HEK293T (cell line): Measurements from ENCODE around the gene FAM3C.

Source experiments
- CTCF ChIA-PET: fragments of 350-600 bp; formaldehyde crosslinking; extraction: SDS; loops from one replicate; lab custom pipeline; 2021; ENCODE audit warnings: antibody characterized with exemption, inconsistent platforms; lab: Yijun Ruan, JAX
- POLR2A ChIA-PET: fragments of 350-600 bp; formaldehyde crosslinking; extraction: SDS; loops from one replicate; lab custom pipeline; 2020; ENCODE audit warnings: antibody characterized with exemption, inconsistent platforms; lab: Yijun Ruan, JAX
- DNase-seq: peaks from one replicate; pipeline ENCODE4 v3.0.0; 2012; ENCODE audit warnings: mixed read lengths; ENCODE audit errors: extremely low spot score
- ARNT ChIP-seq: fragments of 450-650 bp; IDR thresholded peaks from 2 replicates; pipeline ENCODE4 v1.6.1; 2017; ENCODE audit warnings: mild to moderate bottlenecking
- BHLHE40 ChIP-seq: fragments of 450-650 bp; IDR thresholded peaks from 2 replicates; pipeline ENCODE4 v1.6.1; 2016; ENCODE audit warnings: mild to moderate bottlenecking, moderate library complexity, borderline replicate concordance
- CTBP1 ChIP-seq: fragments of 450-650 bp; IDR thresholded peaks from 2 replicates; pipeline ENCODE4 v1.6.1; 2016; ENCODE audit warnings: borderline replicate concordance
- ELF4 ChIP-seq: fragments of 450-650 bp; IDR thresholded peaks from 2 replicates; pipeline ENCODE4 v1.6.1; 2017; ENCODE audit warnings: antibody characterized with exemption
- FOXA1 ChIP-seq: fragments of 450-650 bp; IDR thresholded peaks from 2 replicates; pipeline ENCODE4 v1.6.1; 2016; ENCODE audit warnings: mild to moderate bottlenecking
- FOXK2 ChIP-seq: fragments of 450-650 bp; IDR thresholded peaks from 2 replicates; pipeline ENCODE4 v1.6.1; 2016; ENCODE audit warnings: mild to moderate bottlenecking
- FOXM1 ChIP-seq: fragments of 450-650 bp; IDR thresholded peaks from 2 replicates; pipeline ENCODE4 v1.6.1; 2017; ENCODE audit warnings: mild to moderate bottlenecking, borderline replicate concordance
- HDGF ChIP-seq: fragments of 450-650 bp; IDR thresholded peaks from 2 replicates; pipeline ENCODE4 v1.6.1; 2017; ENCODE audit warnings: antibody characterized with exemption, borderline replicate concordance
- L3MBTL2 ChIP-seq: fragments of 450-650 bp; conservative IDR thresholded peaks from 2 replicates; pipeline ENCODE4 v1.6.1; 2016; ENCODE audit warnings: mild to moderate bottlenecking
- LEF1 ChIP-seq: fragments of 450-650 bp; IDR thresholded peaks from 2 replicates; pipeline ENCODE4 v1.6.1; 2017; ENCODE audit warnings: mild to moderate bottlenecking, borderline replicate concordance
- NFRKB ChIP-seq: fragments of 450-650 bp; IDR thresholded peaks from 2 replicates; pipeline ENCODE4 v1.6.1; 2016; ENCODE audit warnings: mild to moderate bottlenecking, moderate library complexity
- PKNOX1 ChIP-seq: fragments of 450-650 bp; IDR thresholded peaks from 2 replicates; pipeline ENCODE4 v1.6.1; 2016
- SP1 ChIP-seq: fragments of 450-650 bp; IDR thresholded peaks from 2 replicates; pipeline ENCODE4 v1.6.1; 2017
- SUZ12 ChIP-seq: fragments of 450-650 bp; IDR thresholded peaks from 2 replicates; pipeline ENCODE4 v1.6.1; 2016; ENCODE audit warnings: mild to moderate bottlenecking
- TARDBP ChIP-seq: fragments of 450-650 bp; IDR thresholded peaks from 2 replicates; pipeline ENCODE4 v1.6.1; 2016
- ZNF384 ChIP-seq: fragments of 450-650 bp; IDR thresholded peaks from 2 replicates; pipeline ENCODE4 v1.6.1; 2016

FAM3C gene

GRCh38 chr7:121385056-121385799 lies 10.9 kb downstream of the FAM3C start:
- no peak for TF ChIP-seq ARNT
- no peak for TF ChIP-seq SUZ12
- TF ChIP-seq CTBP1: no peak
- TF ChIP-seq FOXM1: no peak
- no peak for TF ChIP-seq TARDBP
- no peak for TF ChIP-seq NFRKB
- no peak for TF ChIP-seq SP1
- POLR2A ChIA-PET: no interaction called here
- CTCF ChIA-PET: no interaction called here
- no peak for DNase-seq

DNA sequence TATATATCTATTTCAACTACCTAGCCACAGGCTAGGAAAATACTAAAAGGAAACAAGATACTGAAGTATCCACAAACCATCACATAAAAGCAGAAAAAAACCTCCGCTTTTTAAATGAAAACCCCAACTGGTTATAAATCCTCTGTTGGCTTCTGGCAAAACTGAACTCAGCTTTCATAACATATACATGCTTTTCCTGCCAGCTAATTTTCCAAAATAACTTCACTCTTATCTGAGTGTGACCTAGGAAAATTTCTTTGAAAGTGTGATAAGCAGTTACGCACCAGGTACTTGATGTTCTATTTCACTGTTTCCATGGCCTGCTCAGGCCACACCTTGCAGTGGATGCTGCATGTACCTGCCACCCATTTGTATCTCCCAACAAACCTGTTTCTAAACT lies 11.8 kb downstream of the FAM3C start:
- DNase-seq: no peak
- CTCF ChIA-PET: interaction anchor here (1.2 kb wide), 1 partner anchor 12 kb away, joined by 3 read pairs; the partner anchor contains the start of gene FAM3C
- TF ChIP-seq HDGF (no peak), LEF1 (no peak), FOXK2 (no peak), FOXM1 (no peak), SP1 (no peak), BHLHE40 (no peak)
- POLR2A ChIA-PET: no interaction called here

- TF ChIP-seq CTBP1: no peak
- TF ChIP-seq L3MBTL2: no peak
- TF ChIP-seq FOXM1: no peak
- no peak for TF ChIP-seq FOXA1
- TF ChIP-seq FOXK2: no peak
- no peak for TF ChIP-seq HDGF
- TF ChIP-seq ARNT: no peak
- no peak for TF ChIP-seq ZNF384
- POLR2A ChIA-PET: interaction anchor here (1.6 kb wide), 1 partner anchor 13 kb away, joined by 5 read pairs; the partner anchor contains the start of gene FAM3C
- DNase-seq: no peak
- CTCF ChIA-PET: interaction anchor here (1.2 kb wide), 1 partner anchor 13 kb away, joined by 3 read pairs; the partner anchor contains the start of gene FAM3C
These were observed 12.7 kb downstream of the FAM3C start for GRCh38 chr7:121383235-121383910.

DNA sequence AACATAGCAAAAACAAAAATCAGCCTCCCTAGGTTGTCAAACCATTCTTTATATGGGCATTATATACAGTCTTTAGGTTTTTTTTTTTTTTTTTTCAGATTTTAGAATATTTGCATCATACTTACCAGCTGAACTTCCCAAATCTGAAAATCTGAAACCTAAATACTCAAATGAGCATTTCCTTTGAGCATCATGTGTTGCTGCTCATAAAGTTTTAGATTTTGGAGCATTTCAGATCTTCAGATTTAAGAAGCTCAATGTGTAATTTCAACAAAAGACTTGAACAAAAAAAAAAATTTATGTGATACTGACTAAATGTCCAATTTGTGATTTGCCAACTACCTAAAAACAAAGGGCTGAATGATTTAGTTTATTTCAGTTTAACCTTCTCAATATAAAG lies 13.6 kb downstream of the FAM3C start:
- CTCF ChIA-PET: no interaction called here
- DNase-seq: no peak
- POLR2A ChIA-PET: interaction anchor here (1.6 kb wide), 1 partner anchor 14 kb away, joined by 5 read pairs; the partner anchor contains the start of gene FAM3C
- TF ChIP-seq FOXK2: no peak
- TF ChIP-seq ARNT: no peak
- no peak for TF ChIP-seq TARDBP
- no peak for TF ChIP-seq ELF4
- no peak for TF ChIP-seq FOXA1
- TF ChIP-seq LEF1: no peak
- TF ChIP-seq L3MBTL2: no peak
- no peak for TF ChIP-seq HDGF
- no peak for TF ChIP-seq NFRKB
- TF ChIP-seq SUZ12: no peak

- ChIA-PET POLR2A (interaction anchor here (1.1 kb wide), 1 partner anchor 16 kb away, joined by 3 read pairs; the partner anchor contains the start of gene FAM3C), CTCF (interaction anchor here (1.4 kb wide), 1 partner anchor 16 kb away, joined by 4 read pairs; the partner anchor contains the start of gene FAM3C)
- DNase-seq: no peak
- no peak for TF ChIP-seq LEF1
These were observed 16.2 kb downstream of the FAM3C start for GRCh38 chr7:121379930-121380329.

GRCh38 chr7:121376979-121377378 lies 19.1 kb downstream of the FAM3C start:
- no peak for TF ChIP-seq PKNOX1
- no peak for TF ChIP-seq FOXA1
- no peak for TF ChIP-seq ELF4
- TF ChIP-seq L3MBTL2: no peak
- no peak for TF ChIP-seq SUZ12
- no peak for TF ChIP-seq CTBP1
- DNase-seq: no peak
- POLR2A ChIA-PET: no interaction called here
- CTCF ChIA-PET: no interaction called here

DNA sequence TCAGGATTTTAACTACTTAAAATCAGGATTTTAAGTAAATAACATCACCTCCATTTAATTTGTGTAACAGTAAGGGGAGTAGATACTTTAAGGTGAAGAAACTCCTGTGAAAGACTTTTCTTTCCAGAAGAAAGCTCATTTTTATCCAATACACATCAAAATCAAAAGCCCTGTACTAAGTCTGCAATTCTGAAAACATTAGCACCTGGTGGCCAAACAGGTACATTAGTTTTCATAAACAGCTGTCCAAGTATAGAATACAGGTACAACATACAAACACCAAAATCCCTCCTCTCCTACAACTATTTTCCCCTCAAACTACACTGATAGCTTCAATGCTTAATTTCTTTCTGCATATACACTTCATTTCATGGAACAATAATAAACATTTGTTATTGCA lies 22.9 kb downstream of the FAM3C start:
- CTCF ChIA-PET: interaction anchor here (0.6 kb wide), 1 partner anchor 14 kb away, joined by 4 read pairs; no protein-coding TSS in a partner anchor
- DNase-seq: no peak
- TF ChIP-seq SP1 (no peak), LEF1 (no peak), SUZ12 (no peak), PKNOX1 (no peak), FOXK2 (no peak), ELF4 (no peak), TARDBP (no peak), BHLHE40 (no peak), FOXM1 (no peak), ZNF384 (no peak), NFRKB (no peak), HDGF (no peak)
- POLR2A ChIA-PET: no interaction called here
